GM18519 (cell line): ENCODE measurements around the gene PPP1R12C.
"Not testable (repeated sequence)": the region's sequence is repeated elsewhere in the genome, so short reads cannot be mapped to it uniquely, and the experiment has no call there.

Experiments
- ATAC-seq: cut with Tn5 transposase; IDR thresholded peaks from one replicate; pipeline ENCODE4 v1.9.1; 2021; ENCODE audit warnings: mild to moderate bottlenecking, moderate library complexity; ENCODE audit not compliant: unreplicated experiment, low FRiP score

The PPP1R12C gene

GRCh38 chr19:55112777-55113569, 4.5 kb downstream of the PPP1R12C start:
- ATAC-seq, result no peak

- ATAC-seq, result no peak
Observed at GRCh38 chr19:55112246-55112776, 5.1 kb downstream of the PPP1R12C start.

GRCh38 chr19:55111238-55111831, 6.1 kb downstream of the PPP1R12C start:
- no peak for ATAC-seq

GRCh38 chr19:55109527-55110291, 7.7 kb downstream of the PPP1R12C start:
- no peak for ATAC-seq

GRCh38 chr19:55107252-55107651, 10.2 kb downstream of the PPP1R12C start:
- not testable (repeated sequence) for ATAC-seq

- ATAC-seq, result no peak
Observed at GRCh38 chr19:55106591-55106990, 10.8 kb downstream of the PPP1R12C start.

GRCh38 chr19:55105237-55105636, 12.2 kb downstream of the PPP1R12C start:
- ATAC-seq, result no peak

GRCh38 chr19:55103190-55103589, 14.2 kb downstream of the PPP1R12C start:
- no peak for ATAC-seq

GRCh38 chr19:55101261-55101660, 16.2 kb downstream of the PPP1R12C start:
- ATAC-seq, result no peak

GRCh38 chr19:55099557-55100506, 17.6 kb downstream of the PPP1R12C start:
- ATAC-seq, result no peak

GRCh38 chr19:55098716-55099556, 18.5 kb downstream of the PPP1R12C start:
- no peak for ATAC-seq

- ATAC-seq, result no peak
Observed at GRCh38 chr19:55097864-55098715, 19.3 kb downstream of the PPP1R12C start.

GRCh38 chr19:55096061-55096701, 21.3 kb downstream of the PPP1R12C start:
- no peak for ATAC-seq

GRCh38 chr19:55095260-55096060, 22.0 kb downstream of the PPP1R12C start:
- no peak for ATAC-seq

GRCh38 chr19:55094456-55095259, 22.8 kb downstream of the PPP1R12C start:
- no peak for ATAC-seq
